Mesothelial cell of epicardium (in vitro differentiated cells): ENCODE measurements around the gene NOTCH1. TPM values are rescaled to one million over a fixed set of nuclear protein-coding genes. Genes with fewer than 3 reads are reported as not detected.

Experiments
- DNase-seq, 2 experiments: peaks; one replicate each; pipeline ENCODE4 v3.0.0; 2021; ENCODE audit warnings: low spot score in 2 of 2; ENCODE audit not compliant: unreplicated experiment in 2 of 2
- H3K27ac Mint-ChIP-seq: 2 replicates; pipeline ENCODE4 v1.8.0; 2021; ENCODE audit warnings: mixed read lengths
- H3K27me3 Mint-ChIP-seq: 2 replicates; pipeline ENCODE4 v1.8.0; 2021; ENCODE audit warnings: low read depth, mixed read lengths
- H3K36me3 Mint-ChIP-seq: 2 replicates; pipeline ENCODE4 v1.8.0; 2021; ENCODE audit warnings: mixed read lengths
- H3K4me1 Mint-ChIP-seq: 2 replicates; pipeline ENCODE4 v1.8.0; 2021; ENCODE audit warnings: mixed read lengths
- H3K4me3 Mint-ChIP-seq: 2 replicates; pipeline ENCODE4 v1.8.0; 2021; ENCODE audit warnings: mild to moderate bottlenecking, moderate library complexity, mixed read lengths
- H3K9me3 Mint-ChIP-seq: 2 replicates; pipeline ENCODE4 v1.8.0; 2021; ENCODE audit warnings: mixed read lengths
- total RNA-seq: library from RNA; stranded (reverse); gene quantifications from 3 replicates; pipeline ENCODE4 v1.2.1, GENCODE V29; 2021
- TF ChIP-seq, protein P1 (sequence below): fragments of 200-600 bp; sonication (generic); IDR thresholded peaks from one replicate; pipeline ENCODE4 v1.5.0; 2021; ENCODE audit warnings: antibody characterized with exemption; ENCODE audit not compliant: unreplicated experiment

Gene NOTCH1
- total RNA-seq, 1 donor from 2014 or later: 107 TPM

DNA sequence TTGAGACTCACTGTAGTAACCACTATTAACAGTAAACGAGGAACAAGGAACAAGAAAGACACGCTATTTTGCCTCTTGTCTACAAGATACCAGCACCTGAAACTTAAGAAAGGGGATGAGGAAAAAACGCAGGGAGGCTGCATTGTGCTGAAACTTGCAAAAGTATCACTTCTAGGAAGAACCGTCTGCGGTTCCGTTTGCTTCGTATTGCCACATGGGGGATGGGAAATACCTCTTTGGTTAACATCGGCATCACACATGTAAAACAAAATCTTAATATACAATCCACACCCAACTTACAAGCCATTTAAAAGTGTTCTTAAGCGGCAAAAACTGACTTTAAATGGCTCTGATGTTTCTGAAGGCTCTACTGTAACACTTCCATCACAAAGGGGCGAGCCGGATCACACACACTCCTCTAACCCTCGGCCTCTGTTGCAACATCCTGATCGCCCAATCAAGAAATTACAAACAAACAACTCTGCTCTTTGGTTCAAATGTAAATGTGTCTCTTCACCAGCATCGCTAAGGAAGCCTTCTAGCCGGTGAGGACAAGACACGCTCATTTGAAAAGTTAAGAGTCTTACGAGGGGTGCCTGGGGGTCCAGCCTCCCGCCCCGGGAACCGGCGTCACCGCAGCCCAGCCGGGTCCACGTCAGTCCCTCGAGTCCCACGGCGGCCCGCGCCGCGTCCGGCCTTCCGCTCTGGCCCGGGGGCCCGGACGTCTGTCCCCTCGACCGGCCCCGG, 63.6 kb downstream of the NOTCH1 start:
- H3K27ac Mint-ChIP-seq: peak overlapping the region; percentile 92
- H3K4me3 Mint-ChIP-seq: peak overlapping the region; percentile 94
- peaks cover 24% of the 10 kb centered on the region for H3K4me1 Mint-ChIP-seq
- peaks cover 4% of the 10 kb centered on the region for H3K36me3 Mint-ChIP-seq
- DNase-seq: peak in 1 of 2 experiments; percentile 50
- TF ChIP-seq, protein P1, sequence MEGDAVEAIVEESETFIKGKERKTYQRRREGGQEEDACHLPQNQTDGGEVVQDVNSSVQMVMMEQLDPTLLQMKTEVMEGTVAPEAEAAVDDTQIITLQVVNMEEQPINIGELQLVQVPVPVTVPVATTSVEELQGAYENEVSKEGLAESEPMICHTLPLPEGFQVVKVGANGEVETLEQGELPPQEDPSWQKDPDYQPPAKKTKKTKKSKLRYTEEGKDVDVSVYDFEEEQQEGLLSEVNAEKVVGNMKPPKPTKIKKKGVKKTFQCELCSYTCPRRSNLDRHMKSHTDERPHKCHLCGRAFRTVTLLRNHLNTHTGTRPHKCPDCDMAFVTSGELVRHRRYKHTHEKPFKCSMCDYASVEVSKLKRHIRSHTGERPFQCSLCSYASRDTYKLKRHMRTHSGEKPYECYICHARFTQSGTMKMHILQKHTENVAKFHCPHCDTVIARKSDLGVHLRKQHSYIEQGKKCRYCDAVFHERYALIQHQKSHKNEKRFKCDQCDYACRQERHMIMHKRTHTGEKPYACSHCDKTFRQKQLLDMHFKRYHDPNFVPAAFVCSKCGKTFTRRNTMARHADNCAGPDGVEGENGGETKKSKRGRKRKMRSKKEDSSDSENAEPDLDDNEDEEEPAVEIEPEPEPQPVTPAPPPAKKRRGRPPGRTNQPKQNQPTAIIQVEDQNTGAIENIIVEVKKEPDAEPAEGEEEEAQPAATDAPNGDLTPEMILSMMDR: no peak
- no peaks in the 10 kb centered on the region for H3K9me3 Mint-ChIP-seq
- no peaks in the 10 kb centered on the region for H3K27me3 Mint-ChIP-seq

DNA sequence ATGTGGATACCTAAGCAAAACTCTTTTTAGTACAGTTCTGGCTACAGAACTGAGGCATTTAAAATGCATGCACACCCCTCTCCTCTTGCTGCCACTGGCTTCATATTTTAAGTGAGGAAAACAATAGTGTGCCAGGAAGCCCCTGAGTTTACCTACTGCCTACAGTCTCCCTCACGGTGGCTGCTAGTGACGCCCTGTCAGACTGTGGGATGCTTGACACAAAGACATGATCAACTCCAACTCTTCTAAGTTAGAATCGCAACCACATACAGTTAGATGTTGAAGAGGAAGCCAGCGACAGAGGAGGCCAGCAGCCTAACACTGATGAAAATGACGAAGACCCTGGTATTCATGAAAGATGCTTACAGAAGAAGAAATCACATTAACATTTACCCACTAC, 64.3 kb downstream of the NOTCH1 start:
- peaks cover 4% of the 10 kb centered on the region for H3K36me3 Mint-ChIP-seq
- H3K9me3 Mint-ChIP-seq: no peaks in the 10 kb centered on the region
- H3K27me3 Mint-ChIP-seq: no peaks in the 10 kb centered on the region
- TF ChIP-seq, protein P1: no peak
- H3K27ac Mint-ChIP-seq: peak overlapping the region; percentile 92
- DNase-seq: no peak
- peaks cover 24% of the 10 kb centered on the region for H3K4me1 Mint-ChIP-seq
- peak overlapping the region; percentile 94 for H3K4me3 Mint-ChIP-seq

DNA sequence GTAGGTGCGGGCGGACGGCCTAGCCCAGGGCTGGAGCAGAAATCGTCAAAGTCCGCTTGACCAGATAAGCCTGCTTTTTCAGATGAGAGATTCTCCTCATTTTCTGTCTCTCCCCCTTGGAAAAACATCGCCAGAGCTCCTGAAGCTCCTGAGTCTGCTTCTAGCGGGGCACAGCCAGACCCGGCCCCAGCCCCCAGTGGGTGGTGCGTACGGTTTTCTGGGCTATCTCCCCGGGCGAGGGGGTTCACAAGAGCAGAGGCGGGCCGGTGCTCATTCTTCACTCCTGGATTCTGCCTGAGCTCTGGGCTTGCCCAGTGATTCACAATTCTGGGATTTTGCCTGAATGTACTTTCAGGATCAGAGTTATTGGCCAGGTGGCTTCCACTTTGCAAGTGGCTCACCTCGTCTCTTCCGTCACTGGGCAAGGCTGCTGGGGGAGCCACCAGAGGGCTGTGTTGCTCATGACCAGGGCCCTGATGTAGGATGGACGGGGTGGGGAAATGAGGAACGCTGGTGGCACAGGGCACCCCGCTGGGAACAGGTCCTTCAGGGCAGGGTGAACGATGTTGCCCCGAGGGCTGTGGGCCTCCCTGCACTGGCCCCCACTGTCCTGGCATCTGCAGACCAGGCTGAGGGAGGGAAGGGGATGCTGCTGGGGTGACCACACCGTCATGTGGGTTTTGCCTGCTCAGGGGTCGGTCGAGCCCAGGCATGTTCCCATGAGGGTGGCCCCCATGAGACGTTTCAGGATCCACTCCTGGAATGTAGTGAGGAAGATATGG, 69.3 kb downstream of the NOTCH1 start:
- TF ChIP-seq, protein P1: no peak
- Mint-ChIP-seq H3K27me3 (no peaks in the 10 kb centered on the region), H3K36me3 (peaks cover 17% of the 10 kb centered on the region), H3K9me3 (no peaks in the 10 kb centered on the region), H3K4me1 (peaks cover 11% of the 10 kb centered on the region), H3K4me3 (no peak overlapping the region), H3K27ac (no peak overlapping the region)
- DNase-seq: no peak

DNA sequence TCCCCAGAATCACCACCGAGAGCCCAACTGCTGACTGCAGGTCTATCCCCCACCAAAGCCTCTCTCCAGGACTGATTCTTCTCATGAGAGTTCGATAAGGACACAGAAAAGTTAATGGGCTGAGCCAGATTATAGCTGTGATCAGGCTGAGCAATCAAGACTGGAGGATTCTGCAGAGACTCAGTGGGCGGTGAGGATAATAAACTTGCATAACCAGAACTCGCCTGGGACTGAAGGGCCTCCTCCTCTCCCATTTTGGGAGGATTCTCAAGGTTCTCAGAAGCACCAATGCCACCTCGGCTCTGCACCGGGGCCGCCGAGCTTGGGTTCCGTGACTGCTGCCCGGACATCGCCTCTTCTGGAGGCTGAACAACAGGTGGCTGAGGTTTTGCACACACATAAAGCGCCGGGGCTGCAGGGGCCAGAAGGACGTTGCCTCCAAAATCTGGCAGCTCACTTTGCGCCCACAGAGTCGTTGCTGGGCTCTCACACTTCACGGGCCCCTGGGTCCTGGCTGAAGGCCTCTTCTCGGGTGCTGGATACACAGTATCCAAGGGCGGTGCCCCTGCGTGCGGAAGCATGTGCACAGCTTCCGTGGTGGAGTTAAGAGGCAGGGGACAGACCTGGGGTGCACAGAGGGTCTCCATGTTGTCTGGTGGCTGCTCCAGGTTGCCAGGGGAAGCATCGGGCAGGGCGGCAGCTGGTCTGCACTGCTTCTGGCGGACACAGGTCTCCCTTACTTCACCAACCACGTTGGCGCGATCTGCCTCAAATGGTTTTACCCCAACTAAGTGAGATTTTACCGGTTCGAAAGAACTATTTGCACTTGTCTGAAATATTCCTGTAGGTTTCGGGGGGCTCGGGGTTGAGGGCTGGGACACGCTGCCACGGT, 70.6 kb downstream of the NOTCH1 start:
- Mint-ChIP-seq H3K36me3 (peaks cover 20% of the 10 kb centered on the region), H3K4me1 (peaks cover 4% of the 10 kb centered on the region), H3K9me3 (no peaks in the 10 kb centered on the region), H3K27ac (no peak overlapping the region), H3K4me3 (no peak overlapping the region), H3K27me3 (no peaks in the 10 kb centered on the region)
- TF ChIP-seq, protein P1: no peak
- no peak for DNase-seq

DNA sequence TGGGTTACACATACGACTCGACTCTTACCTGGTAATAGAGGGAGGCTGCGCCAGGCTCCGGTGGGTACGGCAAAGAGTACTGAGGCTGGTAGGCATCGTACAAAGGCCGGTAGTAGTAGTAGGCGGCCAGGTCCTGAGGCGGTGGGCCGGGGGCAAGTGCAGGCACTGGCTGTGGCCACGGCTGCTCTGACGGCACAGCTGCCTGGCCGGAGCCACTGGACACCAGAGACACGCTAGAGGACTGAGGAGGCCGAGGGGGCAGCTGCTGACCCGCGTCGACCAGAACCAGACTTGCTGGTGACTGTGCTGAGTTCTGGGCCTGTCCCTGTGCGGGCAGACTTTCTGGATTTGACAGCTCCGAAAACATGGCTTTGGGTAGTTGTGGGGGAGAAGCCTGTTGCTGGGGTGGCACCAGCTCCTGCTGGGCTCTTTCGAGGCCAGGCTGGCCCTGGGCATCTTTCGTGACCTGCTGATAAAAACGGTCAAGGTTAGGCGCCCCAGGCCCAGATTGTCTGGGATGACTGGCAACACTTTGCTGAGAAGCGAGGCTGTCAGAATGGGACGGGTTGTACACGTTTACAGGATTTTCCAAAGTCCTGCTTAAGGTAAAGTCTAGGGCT, 71.7 kb downstream of the NOTCH1 start:
- peaks cover 20% of the 10 kb centered on the region for H3K36me3 Mint-ChIP-seq
- no peak overlapping the region for H3K27ac Mint-ChIP-seq

More for the DNA sequence above, 71.7 kb downstream of the NOTCH1 start:
- Mint-ChIP-seq H3K9me3 (no peaks in the 10 kb centered on the region), H3K27me3 (no peaks in the 10 kb centered on the region), H3K4me3 (no peak overlapping the region), H3K4me1 (no peaks in the 10 kb centered on the region)
- TF ChIP-seq, protein P1: no peak
- no peak for DNase-seq
